ENCODE data around the gene PPP1R37. TPM values are rescaled to one million over a fixed set of nuclear protein-coding genes. Genes with fewer than 3 reads are reported as not detected.

The PPP1R37 gene
- total RNA-seq, 1 experiment from 2014 or later = 46.4 TPM

DNA sequence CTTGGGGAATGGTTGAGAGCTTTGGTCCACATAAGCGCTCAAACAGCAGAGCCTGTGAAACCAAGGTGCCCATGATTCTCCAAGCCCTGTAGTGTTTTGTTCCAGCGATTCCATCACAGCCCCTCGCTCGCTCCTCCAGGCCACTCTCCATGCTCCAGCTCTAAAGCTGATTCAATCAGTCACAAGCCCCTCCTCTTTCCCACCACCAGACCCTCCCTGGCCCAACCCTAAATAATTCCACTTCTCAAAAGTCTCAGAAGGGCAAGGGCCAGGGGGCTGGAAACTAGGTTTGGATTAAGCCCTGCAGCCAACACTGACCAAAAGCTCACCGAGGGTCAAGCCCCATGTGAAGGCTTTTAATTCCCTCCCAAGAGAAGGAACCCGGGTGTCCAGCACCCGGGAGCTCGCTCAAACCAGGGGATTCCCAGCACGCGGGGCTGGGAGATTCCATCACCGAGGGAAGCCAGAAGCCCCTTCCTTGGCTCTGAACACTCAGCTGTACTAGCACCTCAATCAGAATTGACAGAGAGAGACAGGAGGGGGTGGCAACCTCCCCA is 18.2 kb upstream of the PPP1R37 start:
- peak overlapping the region; percentile 66 for H3K4me3 ChIP-seq (ENCODE audit: low read length)
- no peak overlapping the region for H3K9ac ChIP-seq (ENCODE audit: low read length)
- H3K27me3 ChIP-seq (ENCODE audit: low read length) = no peaks in the 10 kb centered on the region
- H3K9me3 ChIP-seq (ENCODE audit: low read length) = no peaks in the 10 kb centered on the region
- DNase-seq (no peak), ATAC-seq (no peak)
- peaks cover 28% of the 10 kb centered on the region for H3K79me2 ChIP-seq (ENCODE audit: low read length)
- intact Hi-C loops (cut with micrococcal nuclease) = no loop called here
- no peaks in the 10 kb centered on the region for H3F3A ChIP-seq (ENCODE audit: low read length, unreplicated experiment)
- no peaks in the 10 kb centered on the region for H3K36me3 ChIP-seq (ENCODE audit: low read depth, low read length)
- TF ChIP-seq EZH2phosphoT487 (IDR thresholded peaks at IDR 0.05; ENCODE audit: borderline replicate concordance, low read length) (no peak), EZH2 (IDR thresholded peaks at IDR 0.05; ENCODE audit: low read length, unreplicated experiment) (no peak), CTCF (conservative IDR thresholded peaks at IDR 0.05; ENCODE audit: low read depth, low read length) (no peak)
- H4K20me1 ChIP-seq (ENCODE audit: low read length) = no peaks in the 10 kb centered on the region
- CTCF ChIA-PET = interaction anchor here (0.6 to 0.7 kb wide), 3 partner anchors 60 to 1346 kb away, joined by 4 to 5 read pairs (median 4); no protein-coding TSS in a partner anchor
- H3K4me1 ChIP-seq (ENCODE audit: insufficient read depth, low read length) = peaks cover 11% of the 10 kb centered on the region
- no peak overlapping the region for H3K27ac ChIP-seq (ENCODE audit: low read length)
- no peaks in the 10 kb centered on the region for H3K9me2 ChIP-seq (replicated peaks; ENCODE audit: low read length)
- BruUV-seq (replicated peaks) = TSS peak; percentile 47
- H3K4me2 ChIP-seq (ENCODE audit: low read length) = peak overlapping the region; percentile 97
- no peak overlapping the region for H2AFZ ChIP-seq (ENCODE audit: low read length)
- POLR2A ChIA-PET (ENCODE audit: unreplicated experiment) = interaction anchor here (1.0 kb wide), 1 partner anchor 17 kb away, joined by 5 read pairs; no protein-coding TSS in a partner anchor

- Histone ChIP-seq H3K4me2 (ENCODE audit: low read length) (peak overlapping the region; percentile 97), H3K9me3 (ENCODE audit: low read length) (no peaks in the 10 kb centered on the region), H3K4me3 (ENCODE audit: low read length) (peak overlapping the region; percentile 89), H4K20me1 (ENCODE audit: low read length) (no peaks in the 10 kb centered on the region), H3K9me2 (replicated peaks; ENCODE audit: low read length) (no peaks in the 10 kb centered on the region), H3K4me1 (ENCODE audit: insufficient read depth, low read length) (peaks cover 11% of the 10 kb centered on the region), H3K27me3 (ENCODE audit: low read length) (no peaks in the 10 kb centered on the region), H3K79me2 (ENCODE audit: low read length) (peaks cover 35% of the 10 kb centered on the region), H2AFZ (ENCODE audit: low read length) (peak overlapping the region; percentile 71; the same call in 1 of the 2 replicates), H3K36me3 (ENCODE audit: low read depth, low read length) (no peaks in the 10 kb centered on the region), H3K27ac (ENCODE audit: low read length) (0 out of 2 replicates have a peak overlapping the region, but pooled peaks have one; percentile 13), H3K9ac (ENCODE audit: low read length) (peak overlapping the region; percentile 55), H3F3A (ENCODE audit: low read length, unreplicated experiment) (no peaks in the 10 kb centered on the region)
- no peak for TF ChIP-seq EZH2 (IDR thresholded peaks at IDR 0.05; ENCODE audit: low read length, unreplicated experiment)
- no peak for TF ChIP-seq CTCF (conservative IDR thresholded peaks at IDR 0.05; ENCODE audit: low read depth, low read length)
- TF ChIP-seq EZH2phosphoT487 (IDR thresholded peaks at IDR 0.05; ENCODE audit: borderline replicate concordance, low read length) = no peak
- ChIA-PET POLR2A (ENCODE audit: unreplicated experiment) (interaction anchor here (1.0 kb wide), 1 partner anchor 16 kb away, joined by 5 read pairs; no protein-coding TSS in a partner anchor), CTCF (interaction anchor here (0.6 to 0.7 kb wide), 3 partner anchors 61 to 1345 kb away, joined by 4 to 5 read pairs (median 4); no protein-coding TSS in a partner anchor)
- peak; percentile 74 for ATAC-seq
- DNase-seq = peak; percentile 82
- intact Hi-C loops (cut with micrococcal nuclease) = no loop called here
- no TSS peak for BruUV-seq (replicated peaks)
Measured at GRCh38 chr19:45075301-45076028, 17.5 kb upstream of the PPP1R37 start.

Measured in PC-3 (cell line).